GM12872 (cell line): Measurements from ENCODE around the gene ATP9A.

ENCODE experiments used
- CTCF ChIP-seq: IDR thresholded peaks from 3 replicates; pipeline ENCODE4 v1.5.1; 2011; ENCODE audit warnings: low read depth, mild to moderate bottlenecking, low read length, moderate library complexity; ENCODE audit not compliant: insufficient read depth

Gene ATP9A

GRCh38 chr20:51695574-51696303, 72.5 kb downstream of the ATP9A start:
- no peak for TF ChIP-seq CTCF

GRCh38 chr20:51692806-51693400, 75.3 kb downstream of the ATP9A start:
- TF ChIP-seq CTCF = no peak

GRCh38 chr20:51691703-51692102, 76.5 kb downstream of the ATP9A start:
- TF ChIP-seq CTCF = no peak

- no peak for TF ChIP-seq CTCF
These were observed 79.5 kb downstream of the ATP9A start for GRCh38 chr20:51688600-51689244.

- TF ChIP-seq CTCF = no peak
These were observed 80.6 kb downstream of the ATP9A start for GRCh38 chr20:51687630-51688029.

GRCh38 chr20:51687108-51687507, 81.1 kb downstream of the ATP9A start:
- no peak for TF ChIP-seq CTCF

GRCh38 chr20:51680067-51680749, 88.0 kb downstream of the ATP9A start:
- no peak for TF ChIP-seq CTCF
